Measurements from ENCODE around the gene LGALS3BP.

The LGALS3BP gene

GRCh38 chr17:78998311-78999055, 18.8 kb upstream of the LGALS3BP start:
- no peak for DNase-seq (ENCODE audit: low spot score)

GRCh38 chr17:78997881-78998280, 18.2 kb upstream of the LGALS3BP start:
- DNase-seq (ENCODE audit: low spot score): no peak

- no peak for DNase-seq (ENCODE audit: low spot score)
These were observed 17.6 kb upstream of the LGALS3BP start for GRCh38 chr17:78997231-78997741.

GRCh38 chr17:78996781-78997201, 17.1 kb upstream of the LGALS3BP start:
- DNase-seq (ENCODE audit: low spot score): no peak

- no peak for DNase-seq (ENCODE audit: low spot score)
These were observed 16.2 kb upstream of the LGALS3BP start for GRCh38 chr17:78995761-78996451.

GRCh38 chr17:78995022-78995760, 15.5 kb upstream of the LGALS3BP start:
- no peak for DNase-seq (ENCODE audit: low spot score)

GRCh38 chr17:78993981-78994671, 14.4 kb upstream of the LGALS3BP start:
- no peak for DNase-seq (ENCODE audit: low spot score)

- DNase-seq (ENCODE audit: low spot score): peak; percentile 53
These were observed 13.7 kb upstream of the LGALS3BP start for GRCh38 chr17:78993241-78993956.

GRCh38 chr17:78992542-78993212, 13.0 kb upstream of the LGALS3BP start:
- DNase-seq (ENCODE audit: low spot score): no peak

GRCh38 chr17:78991906-78992532, 12.3 kb upstream of the LGALS3BP start:
- no peak for DNase-seq (ENCODE audit: low spot score)

- DNase-seq (ENCODE audit: low spot score): no peak
These were observed 11.5 kb upstream of the LGALS3BP start for GRCh38 chr17:78991017-78991738.

- DNase-seq (ENCODE audit: low spot score): no peak
These were observed 10.8 kb upstream of the LGALS3BP start for GRCh38 chr17:78990349-78991016.

GRCh38 chr17:78988152-78988551, 8.4 kb upstream of the LGALS3BP start:
- no peak for DNase-seq (ENCODE audit: low spot score)

- no peak for DNase-seq (ENCODE audit: low spot score)
These were observed 7.1 kb upstream of the LGALS3BP start for GRCh38 chr17:78986649-78987328.

- DNase-seq (ENCODE audit: low spot score): peak; percentile 18
These were observed 6.4 kb upstream of the LGALS3BP start for GRCh38 chr17:78986048-78986648.

GRCh38 chr17:78985395-78985794, 5.7 kb upstream of the LGALS3BP start:
- DNase-seq (ENCODE audit: low spot score): no peak

GRCh38 chr17:78981010-78981888, 1.5 kb upstream of the LGALS3BP start:
- DNase-seq (ENCODE audit: low spot score): no peak

All from activated CD4-positive, alpha-beta T cell treated with anti-CD3 and anti-CD28 coated beads, Interleukin-2, Interleukin-4, amounts not matched to agents 100 ng/mL and 50 ng/mL, durations not matched to agents 16 hours and 8 hours (primary cell).